Dendritic cell treated with granulocyte-macrophage colony-stimulating factor and Interleukin-4, amounts not matched to agents 40 ng/mL and 50 ng/mL, for 4 days (primary cell): ENCODE results near the gene ARHGAP24.
"Not testable (repeated sequence)": the region's sequence is repeated elsewhere in the genome, so short reads cannot be mapped to it uniquely, and the experiment has no call there.

ENCODE experiments used
- H3K27ac Mint-ChIP-seq: one replicate; pipeline ENCODE4 v1.8.0; 2022; ENCODE audit warnings: mild to moderate bottlenecking, mixed read lengths
- H3K27me3 Mint-ChIP-seq: one replicate; pipeline ENCODE4 v1.8.0; 2022; ENCODE audit warnings: mild to moderate bottlenecking, mixed read lengths
- H3K36me3 Mint-ChIP-seq: one replicate; pipeline ENCODE4 v1.8.0; 2022; ENCODE audit warnings: low read depth, mixed read lengths
- H3K4me1 Mint-ChIP-seq: one replicate; pipeline ENCODE4 v1.8.0; 2022; ENCODE audit warnings: low read depth, mixed read lengths
- H3K4me3 Mint-ChIP-seq: one replicate; pipeline ENCODE4 v1.8.0; 2022; ENCODE audit warnings: mild to moderate bottlenecking, moderate library complexity, mixed read lengths
- H3K9me3 Mint-ChIP-seq: one replicate; pipeline ENCODE4 v1.8.0; 2022; ENCODE audit warnings: mixed read lengths
- intact Hi-C: fragments of 100-400 bp; cut with micrococcal nuclease; formaldehyde crosslinking; loops from one replicate; pipeline ENCODE4 v1.15.0; 2022

The ARHGAP24 gene

DNA sequence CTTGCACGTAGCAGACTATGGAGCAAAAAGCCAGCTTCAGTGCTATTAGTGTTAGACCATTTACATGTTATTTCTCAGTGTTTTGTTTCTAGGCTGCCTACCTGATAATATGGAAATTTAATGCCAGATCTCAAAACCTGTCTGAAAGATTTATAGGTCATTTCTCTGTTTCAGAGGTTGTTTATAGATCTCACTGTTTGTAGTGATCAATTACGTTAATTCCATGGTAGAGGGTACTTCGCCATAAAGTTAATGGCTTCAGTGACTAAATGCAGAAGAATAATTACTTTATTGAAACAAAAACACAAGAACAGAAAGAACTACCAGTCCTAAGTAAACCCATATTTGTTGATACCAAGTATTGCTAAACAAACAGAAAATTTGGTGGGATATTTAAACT, 420.8 kb downstream of the ARHGAP24 start:
- Mint-ChIP-seq H3K36me3 (no peaks in the 10 kb centered on the region), H3K4me1 (peaks cover 3% of the 10 kb centered on the region), H3K9me3 (no peaks in the 10 kb centered on the region), H3K27me3 (peaks cover 3% of the 10 kb centered on the region), H3K4me3 (no peak overlapping the region), H3K27ac (no peak overlapping the region)
- intact Hi-C loops: no loop called here

DNA sequence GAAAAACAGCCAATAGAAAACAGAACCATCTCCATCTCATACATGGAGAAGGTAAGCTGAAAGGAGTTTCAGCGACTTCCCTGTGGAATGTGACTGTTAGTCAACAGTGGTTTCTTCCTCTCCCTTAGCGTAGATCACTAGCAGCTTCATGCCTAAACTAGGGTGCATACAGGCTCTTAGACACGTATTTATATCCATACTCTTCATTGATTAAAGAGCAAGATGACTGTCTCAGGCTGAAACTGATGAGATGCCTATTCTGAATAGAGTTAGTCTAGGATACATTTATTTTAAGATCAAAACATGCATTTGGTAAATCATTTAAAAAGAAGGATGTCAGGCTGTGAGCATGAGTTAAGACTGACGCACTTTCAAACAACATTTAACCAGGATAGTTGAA, 423.3 kb downstream of the ARHGAP24 start:
- Mint-ChIP-seq H3K27ac (no peak overlapping the region), H3K4me3 (no peak overlapping the region), H3K4me1 (no peaks in the 10 kb centered on the region)

DNA sequence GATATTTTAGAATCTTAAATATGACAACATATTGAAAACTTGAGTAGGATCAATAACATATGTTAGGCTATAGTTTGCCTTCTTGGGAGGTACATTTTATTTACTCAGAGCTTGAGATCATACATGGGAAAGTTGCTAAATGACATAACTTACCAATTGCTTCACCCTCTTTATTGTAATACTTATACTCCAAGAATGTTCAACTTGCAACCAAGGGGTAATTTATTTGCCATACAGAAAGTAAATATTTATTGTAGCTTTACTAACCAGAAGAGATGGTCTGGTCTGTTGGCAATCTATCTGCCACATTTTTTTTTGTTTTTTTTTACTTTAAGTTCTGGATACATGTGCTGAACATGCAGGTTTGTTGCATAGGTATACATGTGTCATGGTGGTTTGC, 426.6 kb downstream of the ARHGAP24 start:
- Mint-ChIP-seq H3K9me3 (no peaks in the 10 kb centered on the region), H3K27ac (no peak overlapping the region), H3K4me1 (peaks cover 5% of the 10 kb centered on the region), H3K36me3 (no peaks in the 10 kb centered on the region), H3K4me3 (no peak overlapping the region), H3K27me3 (no peaks in the 10 kb centered on the region)
- intact Hi-C loops: no loop called here

More for the DNA sequence above, 423.3 kb downstream of the ARHGAP24 start:
- Mint-ChIP-seq H3K36me3 (no peaks in the 10 kb centered on the region), H3K9me3 (no peaks in the 10 kb centered on the region), H3K27me3 (no peaks in the 10 kb centered on the region)
- intact Hi-C loops: no loop called here

DNA sequence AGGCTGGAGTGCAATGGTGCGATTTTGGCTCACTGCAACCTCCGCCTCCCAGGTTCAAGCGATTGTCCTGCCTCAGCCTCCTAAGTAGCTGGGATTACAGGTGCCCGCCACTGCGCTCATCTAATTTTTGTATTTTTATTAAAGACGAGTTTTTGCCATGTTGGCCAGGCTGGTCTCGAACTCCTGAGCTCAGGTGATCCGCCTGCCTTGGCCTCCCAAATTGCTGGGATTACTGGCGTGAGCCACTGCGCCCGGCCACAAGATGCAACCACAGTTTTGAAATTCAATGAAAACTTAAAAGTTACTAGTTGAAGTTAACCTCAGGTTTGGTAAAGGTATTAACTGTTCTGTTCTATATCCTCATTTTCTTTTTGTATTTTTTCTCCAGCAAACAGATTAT, 427.7 kb downstream of the ARHGAP24 start:
- H3K4me1 Mint-ChIP-seq, H3K4me3 Mint-ChIP-seq, H3K27ac Mint-ChIP-seq, H3K27me3 Mint-ChIP-seq, H3K9me3 Mint-ChIP-seq, H3K36me3 Mint-ChIP-seq, intact Hi-C loops: not testable (repeated sequence)

DNA sequence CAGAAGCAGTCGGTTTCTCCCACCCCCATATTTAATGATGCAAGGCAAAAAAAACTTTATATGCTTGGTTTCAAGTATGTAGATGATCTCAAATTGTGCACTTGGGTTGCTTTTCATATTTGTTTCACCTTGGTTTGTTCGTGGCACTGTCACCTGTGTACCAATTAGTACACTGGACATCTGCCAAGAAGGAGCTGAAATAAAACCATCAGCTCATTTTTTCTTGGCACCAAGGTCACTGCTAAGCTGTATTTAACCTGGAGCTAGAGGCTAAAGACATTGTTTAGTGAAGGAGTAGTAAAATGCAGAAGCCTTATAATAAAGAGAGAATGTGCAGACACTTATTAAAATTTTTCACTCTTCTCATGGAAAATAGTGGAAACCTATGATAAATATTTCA, 430.8 kb downstream of the ARHGAP24 start:
- no peak overlapping the region for H3K27ac Mint-ChIP-seq
- intact Hi-C loops: no loop called here
- peaks cover 5% of the 10 kb centered on the region for H3K4me1 Mint-ChIP-seq
- no peaks in the 10 kb centered on the region for H3K9me3 Mint-ChIP-seq
- no peaks in the 10 kb centered on the region for H3K27me3 Mint-ChIP-seq
- no peaks in the 10 kb centered on the region for H3K36me3 Mint-ChIP-seq
- no peak overlapping the region for H3K4me3 Mint-ChIP-seq

DNA sequence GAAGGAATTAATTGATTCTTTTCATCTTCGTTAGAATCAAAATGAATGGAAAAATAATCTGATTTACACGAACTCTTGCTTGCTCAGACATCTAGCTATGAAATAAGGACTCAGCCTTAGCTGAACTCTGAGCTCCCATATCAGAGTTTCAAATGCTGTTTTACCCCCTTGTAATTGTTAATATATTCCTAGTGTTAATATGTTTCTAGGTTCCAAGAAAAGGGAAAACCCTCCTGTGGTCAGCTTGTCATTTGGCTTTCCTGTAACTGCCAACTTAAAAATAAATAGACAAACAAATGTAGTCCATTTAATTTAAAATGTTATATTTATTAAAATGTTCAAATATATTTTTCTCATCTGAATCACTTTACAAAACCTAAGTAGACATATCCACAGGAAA, 432.1 kb downstream of the ARHGAP24 start:
- intact Hi-C loops: no loop called here
- Mint-ChIP-seq H3K9me3 (no peaks in the 10 kb centered on the region), H3K36me3 (no peaks in the 10 kb centered on the region), H3K27me3 (no peaks in the 10 kb centered on the region), H3K4me3 (no peak overlapping the region), H3K4me1 (peaks cover 5% of the 10 kb centered on the region), H3K27ac (no peak overlapping the region)

DNA sequence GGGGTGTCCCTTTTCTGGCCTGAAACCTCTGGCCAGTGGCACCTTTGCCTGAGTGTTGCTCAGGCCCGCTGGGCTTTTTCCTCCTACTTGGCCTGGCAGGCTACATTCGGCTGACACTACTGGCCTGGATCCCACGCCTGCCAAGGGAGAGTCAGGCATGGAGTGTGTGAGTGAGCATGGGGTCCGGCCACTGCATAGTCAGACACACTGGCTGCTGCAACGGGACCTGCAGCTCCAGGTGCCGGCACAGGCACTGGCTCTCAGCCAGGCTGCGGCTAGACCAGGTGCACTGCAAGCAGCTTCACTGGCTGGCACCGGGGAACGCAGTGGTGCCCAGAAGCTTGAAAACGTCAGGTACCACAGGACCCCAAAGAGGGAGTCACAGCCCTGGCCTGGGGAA, 434.9 kb downstream of the ARHGAP24 start:
- H3K36me3 Mint-ChIP-seq: no peaks in the 10 kb centered on the region
- intact Hi-C loops: no loop called here
- H3K9me3 Mint-ChIP-seq: no peaks in the 10 kb centered on the region
- no peak overlapping the region for H3K27ac Mint-ChIP-seq
- H3K27me3 Mint-ChIP-seq: no peaks in the 10 kb centered on the region
- no peak overlapping the region for H3K4me3 Mint-ChIP-seq
- peaks cover 5% of the 10 kb centered on the region for H3K4me1 Mint-ChIP-seq

DNA sequence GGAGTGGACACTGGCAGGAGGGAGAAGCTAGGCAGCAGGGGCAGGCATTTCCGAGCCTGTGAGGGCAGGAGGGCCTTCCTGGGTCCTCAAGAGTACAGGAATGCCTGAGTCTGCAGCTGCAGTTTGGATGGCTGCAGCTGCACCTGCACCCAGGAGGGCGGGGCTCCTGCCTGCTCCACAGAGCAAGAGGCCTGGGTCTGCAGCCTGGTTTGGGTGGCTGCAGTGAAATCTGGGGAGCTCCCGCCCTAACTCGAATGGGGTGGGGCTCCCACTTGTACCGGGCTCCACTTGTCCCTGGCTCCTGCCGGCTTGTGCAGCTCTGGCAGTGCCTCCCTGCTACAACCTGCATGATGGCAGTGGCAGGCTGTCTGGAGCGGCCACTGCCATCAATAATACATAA, 436.0 kb downstream of the ARHGAP24 start:
- Mint-ChIP-seq H3K36me3 (no peaks in the 10 kb centered on the region), H3K4me1 (no peaks in the 10 kb centered on the region), H3K27me3 (no peaks in the 10 kb centered on the region), H3K4me3 (no peak overlapping the region), H3K27ac (no peak overlapping the region), H3K9me3 (no peaks in the 10 kb centered on the region)
- intact Hi-C loops: no loop called here

DNA sequence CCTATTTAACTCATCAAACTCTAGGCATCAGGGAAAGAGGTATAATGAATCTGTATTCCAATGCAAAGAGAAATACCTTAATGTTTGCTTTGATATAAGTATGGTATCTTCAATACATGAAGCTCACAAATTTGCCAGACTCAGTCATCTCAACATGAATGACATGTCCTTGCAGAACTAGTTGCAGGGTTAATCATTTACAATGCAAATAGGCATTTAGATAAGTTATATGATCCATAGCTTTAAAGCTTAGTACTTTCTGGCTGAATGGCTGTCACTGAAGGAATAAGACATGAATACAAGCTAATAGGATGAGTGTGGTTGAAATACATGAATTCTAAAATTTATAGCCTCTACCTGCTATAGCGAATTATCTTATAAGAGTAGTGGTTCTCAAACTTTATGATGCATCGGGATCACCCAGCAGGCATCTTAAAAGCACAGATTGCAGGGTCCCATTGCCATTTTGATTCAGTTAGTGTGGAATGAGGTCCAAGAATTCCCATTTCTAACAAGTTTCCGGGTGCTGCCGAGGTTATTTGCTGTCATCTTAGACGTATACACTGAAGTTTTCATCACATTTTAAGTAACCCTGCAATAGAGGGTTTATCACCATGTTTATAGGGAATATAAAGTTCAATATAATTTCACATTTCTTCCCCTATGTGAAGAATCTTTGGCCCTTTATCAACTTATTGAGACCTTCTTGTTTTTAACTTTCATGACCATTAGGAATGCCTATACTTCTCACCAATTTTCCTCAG, 439.2 kb downstream of the ARHGAP24 start:
- Mint-ChIP-seq H3K27me3 (no peaks in the 10 kb centered on the region), H3K27ac (no peak overlapping the region), H3K4me1 (no peaks in the 10 kb centered on the region), H3K9me3 (no peaks in the 10 kb centered on the region), H3K4me3 (no peak overlapping the region), H3K36me3 (no peaks in the 10 kb centered on the region)
- intact Hi-C loops: no loop called here

DNA sequence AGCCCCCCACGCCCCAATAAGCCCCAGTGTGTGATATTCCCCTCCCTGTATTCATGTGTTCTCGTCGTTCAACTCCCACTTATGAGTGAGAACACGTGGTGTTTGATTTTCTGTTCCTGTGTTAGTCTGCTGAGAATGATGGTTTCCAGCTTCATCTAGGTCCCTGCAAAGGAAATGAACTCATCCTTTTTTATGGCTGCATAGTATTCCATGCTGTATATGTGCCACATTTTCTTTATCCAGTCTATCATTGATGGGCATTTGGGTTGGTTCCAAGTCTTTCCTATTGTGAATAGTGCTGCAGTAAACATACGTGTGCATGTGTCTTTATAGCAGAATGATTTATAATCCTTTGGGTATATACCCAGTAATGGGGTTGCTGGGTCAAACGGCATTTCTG, 440.6 kb downstream of the ARHGAP24 start:
- H3K27ac Mint-ChIP-seq, H3K36me3 Mint-ChIP-seq, H3K4me3 Mint-ChIP-seq, intact Hi-C loops, H3K4me1 Mint-ChIP-seq, H3K9me3 Mint-ChIP-seq, H3K27me3 Mint-ChIP-seq: not testable (repeated sequence)

DNA sequence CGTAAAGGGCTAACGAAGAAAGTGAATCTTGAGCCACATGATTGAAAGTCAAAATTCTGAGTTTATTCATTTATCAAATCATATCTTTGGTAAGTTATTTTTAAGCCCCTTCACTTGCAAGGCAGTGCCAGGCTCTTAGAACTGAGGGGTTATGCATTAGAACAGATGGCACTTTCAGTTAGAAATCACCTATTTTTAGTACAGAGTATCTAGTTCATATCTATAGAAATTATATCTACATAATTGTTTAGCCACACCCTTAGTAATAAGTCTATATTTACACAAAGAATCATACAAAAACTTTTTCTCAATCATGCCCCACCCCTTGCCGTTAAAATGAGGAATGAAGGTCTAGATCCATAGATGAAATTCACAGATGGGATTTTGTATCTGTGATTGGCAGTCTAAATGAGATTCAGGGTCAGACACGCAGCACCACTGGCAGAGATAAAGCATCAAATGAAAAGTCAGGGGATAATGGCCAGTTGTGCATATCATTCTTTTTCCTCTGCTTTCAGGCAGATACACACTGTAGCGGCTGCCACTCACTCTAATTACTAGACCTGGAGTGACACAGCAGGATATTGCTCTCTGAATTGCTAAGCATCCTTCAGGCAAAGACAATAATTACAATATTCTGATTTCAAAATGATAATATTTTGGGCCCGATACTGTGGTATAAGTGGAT, 444.4 kb downstream of the ARHGAP24 start:
- Mint-ChIP-seq H3K9me3 (no peaks in the 10 kb centered on the region), H3K4me3 (no peak overlapping the region), H3K36me3 (no peaks in the 10 kb centered on the region), H3K27ac (no peak overlapping the region), H3K27me3 (no peaks in the 10 kb centered on the region), H3K4me1 (no peaks in the 10 kb centered on the region)
- intact Hi-C loops: no loop called here

DNA sequence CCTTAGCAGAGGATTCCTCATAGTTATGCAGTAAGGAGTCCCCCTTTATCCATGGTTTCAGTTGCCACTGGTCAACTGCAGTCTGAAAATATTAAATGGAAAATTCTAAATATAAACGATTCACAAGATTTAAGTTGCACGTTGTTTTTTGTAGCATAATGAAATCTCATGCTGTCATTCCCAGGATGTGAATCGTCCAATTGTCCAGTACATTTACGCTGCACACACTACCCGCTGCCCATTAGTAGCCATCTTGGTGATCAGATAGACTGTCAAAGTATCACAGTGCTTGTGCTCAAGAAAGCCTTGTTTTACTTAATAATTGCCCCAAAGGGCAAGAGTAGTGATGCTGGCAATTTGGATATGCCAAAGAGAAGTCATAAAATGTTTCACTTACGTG, 450.1 kb downstream of the ARHGAP24 start:
- Mint-ChIP-seq H3K4me3 (no peak overlapping the region), H3K4me1 (peaks cover 24% of the 10 kb centered on the region), H3K27ac (no peak overlapping the region), H3K27me3 (peaks cover 10% of the 10 kb centered on the region), H3K36me3 (no peaks in the 10 kb centered on the region), H3K9me3 (no peaks in the 10 kb centered on the region)
- intact Hi-C loops: no loop called here

DNA sequence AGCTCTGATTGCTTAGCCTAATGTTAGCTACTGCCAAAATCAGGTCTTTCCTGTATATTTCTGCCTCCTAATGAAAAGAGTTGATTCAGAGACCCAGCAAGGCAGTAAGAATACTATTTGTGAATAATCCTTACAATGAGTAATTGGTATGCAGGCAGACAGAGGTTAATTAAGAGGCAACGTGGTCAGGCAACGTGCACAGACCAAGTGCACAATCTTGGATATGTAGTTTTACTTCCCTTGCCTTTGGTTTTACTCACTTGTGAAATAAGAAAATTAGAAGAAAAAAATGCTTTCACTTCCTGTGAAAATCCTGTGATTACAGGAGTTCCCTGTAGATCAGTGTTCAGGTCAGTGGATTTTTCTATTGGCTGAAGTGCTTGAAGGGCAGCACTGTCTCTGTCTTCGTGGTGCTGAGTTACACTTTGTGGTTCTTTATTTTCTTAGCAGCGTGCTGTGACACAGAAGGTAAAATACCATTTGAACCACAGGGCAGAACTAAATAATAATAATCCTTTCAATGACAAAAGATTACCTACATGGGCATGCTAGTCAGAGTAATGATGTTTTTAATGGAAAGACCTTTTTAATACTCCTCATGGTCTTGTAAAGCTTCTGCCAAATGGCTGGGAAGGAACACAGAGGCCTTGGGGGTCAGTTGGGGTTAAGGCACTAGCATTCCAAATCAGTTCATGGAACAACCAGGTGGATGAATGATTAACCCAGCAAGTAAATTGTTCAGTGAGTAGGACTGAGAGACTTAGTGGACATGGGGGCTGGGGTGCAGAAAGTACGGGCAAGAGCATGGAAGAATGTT, 454.0 kb downstream of the ARHGAP24 start:
- Mint-ChIP-seq H3K27me3 (peaks cover 20% of the 10 kb centered on the region), H3K9me3 (no peaks in the 10 kb centered on the region), H3K4me3 (no peak overlapping the region), H3K27ac (peak overlapping the region; percentile 18), H3K36me3 (no peaks in the 10 kb centered on the region), H3K4me1 (peaks cover 40% of the 10 kb centered on the region)
- intact Hi-C loops: no loop called here

DNA sequence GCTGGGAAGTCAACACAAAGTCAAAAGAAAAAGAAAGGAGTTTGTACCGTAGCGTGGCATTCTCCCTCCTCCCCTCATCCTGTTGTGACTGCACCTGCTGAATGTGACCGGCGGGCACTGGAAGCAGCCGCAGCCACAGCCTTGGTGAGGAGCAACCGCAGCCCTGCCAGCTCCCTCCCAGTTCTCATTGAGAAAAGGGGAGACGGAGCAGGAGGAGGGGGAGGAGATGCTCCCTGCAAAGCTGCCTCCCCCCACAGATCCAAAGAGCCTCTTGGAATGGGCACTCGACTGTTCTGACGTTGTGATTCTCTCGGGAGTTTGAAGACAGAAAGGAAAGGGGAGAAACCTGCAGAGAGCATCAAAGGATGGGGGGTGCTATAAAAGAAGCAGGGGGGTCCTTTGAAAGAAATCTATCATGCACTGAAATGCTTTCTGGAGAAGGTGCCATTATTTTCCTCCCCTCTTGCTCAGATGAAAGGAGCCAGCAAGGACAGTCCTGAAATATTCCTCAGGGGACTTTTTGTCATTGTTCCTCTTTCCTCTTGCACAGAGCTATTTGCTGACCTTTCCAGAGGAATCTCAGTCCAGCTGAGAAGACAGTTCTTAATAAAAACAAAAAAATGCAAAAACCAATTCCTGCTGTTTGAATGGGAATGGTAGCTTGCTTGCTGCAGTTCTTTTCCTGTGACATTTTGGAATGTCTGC, 455.2 kb downstream of the ARHGAP24 start:
- intact Hi-C loops: no loop called here
- Mint-ChIP-seq H3K27me3 (peaks cover 20% of the 10 kb centered on the region), H3K27ac (peak overlapping the region; percentile 18), H3K4me3 (peak overlapping the region; percentile 65), H3K4me1 (peaks cover 40% of the 10 kb centered on the region), H3K36me3 (no peaks in the 10 kb centered on the region), H3K9me3 (no peaks in the 10 kb centered on the region)
